HG03442 (cell line): Measurements from ENCODE around the gene TIMMDC1.

ENCODE experiments used
- ATAC-seq: cut with Tn5 transposase; IDR thresholded peaks from one replicate; pipeline ENCODE4 v1.9.1; 2021; ENCODE audit warnings: mild to moderate bottlenecking, moderate library complexity; ENCODE audit not compliant: unreplicated experiment

The TIMMDC1 gene

GRCh38 chr3:119498186-119499011, at the start of gene TIMMDC1:
TSS of gene TIMMDC1 (plus strand) at chr3:119498547. CDS start at chr3:119498734, 187 bp downstream.
- ATAC-seq = peak; percentile 97

GRCh38 chr3:119453822-119454221, 44.5 kb upstream of the TIMMDC1 start:
- ATAC-seq = no peak

- ATAC-seq = no peak
Measured at GRCh38 chr3:119456469-119456868, 41.9 kb upstream of the TIMMDC1 start.

GRCh38 chr3:119457246-119457645, 41.1 kb upstream of the TIMMDC1 start:
- no peak for ATAC-seq

- ATAC-seq = peak; percentile 92
Measured at GRCh38 chr3:119463171-119464169, 34.9 kb upstream of the TIMMDC1 start, which contains the start of gene TMEM39A. TSS of gene TMEM39A (minus strand) at chr3:119463615. CDS start at chr3:119462074, 1,541 bp downstream.

GRCh38 chr3:119468041-119468440, 30.3 kb upstream of the TIMMDC1 start:
- no peak for ATAC-seq

GRCh38 chr3:119469418-119470189, 28.7 kb upstream of the TIMMDC1 start:
- no peak for ATAC-seq

- no peak for ATAC-seq
Measured at GRCh38 chr3:119470866-119471265, 27.5 kb upstream of the TIMMDC1 start.

- no peak for ATAC-seq
Measured at GRCh38 chr3:119481079-119481478, 17.3 kb upstream of the TIMMDC1 start.

GRCh38 chr3:119483101-119483500, 15.2 kb upstream of the TIMMDC1 start:
- ATAC-seq = no peak

GRCh38 chr3:119485563-119485962, 12.8 kb upstream of the TIMMDC1 start:
- ATAC-seq = no peak

- ATAC-seq = no peak
Measured at GRCh38 chr3:119490153-119490552, 8.2 kb upstream of the TIMMDC1 start.

GRCh38 chr3:119492128-119492527, 6.2 kb upstream of the TIMMDC1 start:
- ATAC-seq = no peak

- no peak for ATAC-seq
Measured at GRCh38 chr3:119492810-119493209, 5.5 kb upstream of the TIMMDC1 start.

GRCh38 chr3:119494597-119494996, 3.8 kb upstream of the TIMMDC1 start:
- ATAC-seq = no peak

- no peak for ATAC-seq
Measured at GRCh38 chr3:119497820-119498185, 544 bp upstream of the TIMMDC1 start.

GRCh38 chr3:119500265-119500664, 1.9 kb downstream of the TIMMDC1 start:
- ATAC-seq = no peak

- no peak for ATAC-seq
Measured at GRCh38 chr3:119500901-119501300, 2.6 kb downstream of the TIMMDC1 start.

- no peak for ATAC-seq
Measured at GRCh38 chr3:119506631-119507030, 8.3 kb downstream of the TIMMDC1 start.

- ATAC-seq = no peak
Measured at GRCh38 chr3:119507404-119507803, 9.1 kb downstream of the TIMMDC1 start.
